ENCODE data around the gene CAMTA1.

DNA sequence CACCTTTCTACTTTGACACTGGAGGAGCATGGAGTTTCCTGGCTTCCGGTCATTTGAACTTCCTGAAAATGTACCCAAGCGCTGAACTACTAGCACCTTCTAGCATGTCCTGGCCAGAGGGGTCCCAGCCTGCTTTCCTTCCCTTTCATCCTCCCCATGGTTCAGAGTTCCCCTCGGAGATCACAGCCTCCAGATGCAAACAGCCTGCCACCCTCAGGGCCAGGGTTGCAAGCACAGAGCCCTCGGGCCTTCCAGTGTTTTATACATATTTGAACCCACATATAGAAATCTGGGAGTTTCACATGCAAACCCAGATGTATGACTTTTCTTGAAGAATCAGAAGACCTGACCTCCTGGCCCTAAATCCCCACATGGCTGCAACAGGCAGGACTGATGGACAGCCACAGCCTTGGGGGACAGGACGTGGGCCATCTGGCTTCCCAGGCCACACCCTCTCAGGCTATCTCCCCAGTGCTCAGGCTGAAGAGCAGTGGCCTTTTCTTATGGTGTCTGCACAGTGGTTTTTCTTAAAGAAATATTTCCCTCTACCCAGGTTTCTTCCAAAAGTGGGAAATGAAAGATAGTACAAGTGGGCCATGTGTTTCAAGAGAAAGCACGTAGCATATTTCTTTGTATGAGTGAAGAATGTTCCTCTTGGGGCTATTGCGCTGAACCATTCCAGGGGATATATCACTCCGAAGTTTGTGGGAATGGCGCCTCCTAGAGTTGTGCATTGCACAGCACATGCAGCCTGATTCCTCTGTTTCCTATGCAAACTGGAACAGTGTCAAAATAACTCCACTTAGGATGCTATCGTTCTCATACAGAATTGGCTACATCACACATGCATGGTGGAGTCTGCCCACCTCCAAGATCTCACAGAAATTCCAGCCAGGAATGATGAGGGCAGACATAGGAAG is 753.9 kb downstream of the CAMTA1 start:
- TF ChIP-seq, protein P1, sequence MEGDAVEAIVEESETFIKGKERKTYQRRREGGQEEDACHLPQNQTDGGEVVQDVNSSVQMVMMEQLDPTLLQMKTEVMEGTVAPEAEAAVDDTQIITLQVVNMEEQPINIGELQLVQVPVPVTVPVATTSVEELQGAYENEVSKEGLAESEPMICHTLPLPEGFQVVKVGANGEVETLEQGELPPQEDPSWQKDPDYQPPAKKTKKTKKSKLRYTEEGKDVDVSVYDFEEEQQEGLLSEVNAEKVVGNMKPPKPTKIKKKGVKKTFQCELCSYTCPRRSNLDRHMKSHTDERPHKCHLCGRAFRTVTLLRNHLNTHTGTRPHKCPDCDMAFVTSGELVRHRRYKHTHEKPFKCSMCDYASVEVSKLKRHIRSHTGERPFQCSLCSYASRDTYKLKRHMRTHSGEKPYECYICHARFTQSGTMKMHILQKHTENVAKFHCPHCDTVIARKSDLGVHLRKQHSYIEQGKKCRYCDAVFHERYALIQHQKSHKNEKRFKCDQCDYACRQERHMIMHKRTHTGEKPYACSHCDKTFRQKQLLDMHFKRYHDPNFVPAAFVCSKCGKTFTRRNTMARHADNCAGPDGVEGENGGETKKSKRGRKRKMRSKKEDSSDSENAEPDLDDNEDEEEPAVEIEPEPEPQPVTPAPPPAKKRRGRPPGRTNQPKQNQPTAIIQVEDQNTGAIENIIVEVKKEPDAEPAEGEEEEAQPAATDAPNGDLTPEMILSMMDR (IDR thresholded peaks at IDR 0.05), result no peak
- TF ChIP-seq, protein P2, sequence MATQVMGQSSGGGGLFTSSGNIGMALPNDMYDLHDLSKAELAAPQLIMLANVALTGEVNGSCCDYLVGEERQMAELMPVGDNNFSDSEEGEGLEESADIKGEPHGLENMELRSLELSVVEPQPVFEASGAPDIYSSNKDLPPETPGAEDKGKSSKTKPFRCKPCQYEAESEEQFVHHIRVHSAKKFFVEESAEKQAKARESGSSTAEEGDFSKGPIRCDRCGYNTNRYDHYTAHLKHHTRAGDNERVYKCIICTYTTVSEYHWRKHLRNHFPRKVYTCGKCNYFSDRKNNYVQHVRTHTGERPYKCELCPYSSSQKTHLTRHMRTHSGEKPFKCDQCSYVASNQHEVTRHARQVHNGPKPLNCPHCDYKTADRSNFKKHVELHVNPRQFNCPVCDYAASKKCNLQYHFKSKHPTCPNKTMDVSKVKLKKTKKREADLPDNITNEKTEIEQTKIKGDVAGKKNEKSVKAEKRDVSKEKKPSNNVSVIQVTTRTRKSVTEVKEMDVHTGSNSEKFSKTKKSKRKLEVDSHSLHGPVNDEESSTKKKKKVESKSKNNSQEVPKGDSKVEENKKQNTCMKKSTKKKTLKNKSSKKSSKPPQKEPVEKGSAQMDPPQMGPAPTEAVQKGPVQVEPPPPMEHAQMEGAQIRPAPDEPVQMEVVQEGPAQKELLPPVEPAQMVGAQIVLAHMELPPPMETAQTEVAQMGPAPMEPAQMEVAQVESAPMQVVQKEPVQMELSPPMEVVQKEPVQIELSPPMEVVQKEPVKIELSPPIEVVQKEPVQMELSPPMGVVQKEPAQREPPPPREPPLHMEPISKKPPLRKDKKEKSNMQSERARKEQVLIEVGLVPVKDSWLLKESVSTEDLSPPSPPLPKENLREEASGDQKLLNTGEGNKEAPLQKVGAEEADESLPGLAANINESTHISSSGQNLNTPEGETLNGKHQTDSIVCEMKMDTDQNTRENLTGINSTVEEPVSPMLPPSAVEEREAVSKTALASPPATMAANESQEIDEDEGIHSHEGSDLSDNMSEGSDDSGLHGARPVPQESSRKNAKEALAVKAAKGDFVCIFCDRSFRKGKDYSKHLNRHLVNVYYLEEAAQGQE (IDR thresholded peaks at IDR 0.05; ENCODE audit: insufficient read depth in 1 of 2, low read depth in 2 of 2, low read length in 1 of 2), result no peak
- TF ChIP-seq POLR2AphosphoS5 (IDR thresholded peaks at IDR 0.05; ENCODE audit: low read depth, low read length), result no peak
